Measurements from ENCODE around the gene SUN5. TPM values are rescaled to one million over a fixed set of nuclear protein-coding genes. Genes with fewer than 3 reads are reported as not detected.

Gene SUN5
- total and polyA plus RNA-seq, 2 of the 8 experiments (the other 6 are each of a cell fraction or from before 2014, with no cell fraction given), result not detected

DNA sequence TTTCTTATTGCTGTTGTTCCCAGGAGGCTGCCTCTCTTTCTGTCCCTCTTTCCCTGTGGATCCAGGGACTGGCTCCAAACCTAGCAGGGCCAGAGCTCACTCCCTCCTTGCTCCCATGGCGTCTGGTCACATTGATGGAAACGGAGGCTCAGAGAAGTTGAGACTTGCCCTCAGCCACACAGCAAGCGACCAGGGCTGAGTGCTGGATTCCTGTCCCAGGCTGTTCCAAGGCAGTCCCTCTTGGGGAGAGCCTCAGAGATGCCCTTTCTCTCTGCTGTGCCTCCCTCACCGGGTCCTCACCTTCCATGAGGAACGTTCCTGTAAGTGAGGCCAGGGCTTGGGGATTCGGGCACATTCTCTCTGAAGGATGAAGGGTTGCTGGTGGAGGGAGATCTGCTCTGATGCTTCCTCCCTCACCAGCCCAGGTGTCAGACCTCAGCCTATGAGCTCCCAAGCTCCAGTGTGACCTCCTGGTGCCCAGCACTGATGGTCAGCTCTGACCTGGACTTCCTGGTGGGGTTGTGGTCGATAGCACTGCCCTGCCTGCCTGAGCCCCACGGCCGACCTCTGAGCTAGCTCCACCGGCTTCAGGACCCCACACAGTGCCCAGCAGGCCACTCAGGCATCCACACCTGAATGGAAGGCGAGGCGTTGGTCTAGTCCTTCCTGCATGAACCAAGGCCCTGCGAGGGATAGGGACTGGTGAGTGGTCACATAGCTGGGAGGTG, 26.8 kb downstream of the SUN5 start:
- Histone ChIP-seq H3K18ac (ENCODE audit: extremely low read depth, low read length) (peak overlapping the region; percentile 53; the same call in 1 of the 2 replicates), H2BK12ac (ENCODE audit: low read depth, low read length) (peak overlapping the region; percentile 86; the same call in 1 of the 2 replicates), H4K5ac (ENCODE audit: insufficient read length, low read depth, low read length) (no peak overlapping the region), H3K4me2 (ENCODE audit: insufficient read depth in 1 of 2, low read depth in 2 of 2, low read length in 2 of 2) (no peak overlapping the region), H3K9ac (replicated peaks in 1 of 4; ENCODE audit: extremely low read depth in 1 of 4, low read depth in 3 of 4, low read length in 3 of 4) (no peak overlapping the region), H3K4me1 (replicated peaks in 1 of 4; ENCODE audit: control insufficient read depth in 3 of 4, insufficient read depth in 4 of 4, low read length in 3 of 4) (peaks cover 3 to 14% (median 9%) of the 10 kb centered on the region in 4 experiments), H4K91ac (replicated peaks; ENCODE audit: insufficient read length, low read length) (peak overlapping the region; percentile 82), H2AK5ac (ENCODE audit: low read depth, low read length) (no peak overlapping the region; the same call in 1 of the 2 replicates), H3K79me2 (ENCODE audit: control insufficient read depth in 1 of 2, insufficient read depth in 2 of 2, low read length in 2 of 2) (no peaks in the 10 kb centered on the region), H3K27me3 (replicated peaks in 1 of 4; ENCODE audit: control insufficient read depth in 3 of 4, extremely low read depth in 1 of 4, insufficient read depth in 3 of 4, low read length in 3 of 4) (0 out of 7 replicates have a peak, but pooled peaks cover 0 to 2% (median 0%) of the 10 kb centered on the region in 4 experiments), H3K4me3 (ENCODE audit: extremely low read depth in 1 of 4, insufficient read depth in 2 of 4, low read depth in 3 of 4, low read length in 4 of 4) (no peak overlapping the region), H4K8ac (ENCODE audit: extremely low read depth, insufficient read depth, low read length) (no peak overlapping the region), H2BK20ac (ENCODE audit: low read length) (peak overlapping the region; percentile 25; the same call in 1 of the 2 replicates), H3K79me1 (ENCODE audit: low read depth, low read length) (no peaks in the 10 kb centered on the region; the same call in 1 of the 2 replicates), H2BK120ac (replicated peaks; ENCODE audit: low read depth, low read length) (peak overlapping the region; percentile 51), H2AFZ (ENCODE audit: low read length) (no peak overlapping the region), H3K27ac (ENCODE audit: low read depth, low read length) (no peak overlapping the region), H3K9me3 (ENCODE audit: insufficient read depth in 2 of 2, low read depth in 1 of 2, low read length in 1 of 2) (peaks cover 4 to 16% of the 10 kb centered on the region in 2 experiments; a peak in 3 of 4 replicates), H3K56ac (replicated peaks; ENCODE audit: insufficient read length, low read depth, low read length) (no peak overlapping the region), H4K20me1 (replicated peaks in 1 of 2; ENCODE audit: control insufficient read depth in 1 of 2, insufficient read depth in 2 of 2, low read length in 2 of 2) (no peaks in the 10 kb centered on the region), H3K36me3 (ENCODE audit: control insufficient read depth in 2 of 4, insufficient read depth in 4 of 4, low read length in 3 of 4) (no peaks in the 10 kb centered on the region), H3K23me2 (ENCODE audit: low read depth, low read length) (no peaks in the 10 kb centered on the region), H2BK5ac (ENCODE audit: low read depth, low read length) (peak overlapping the region; percentile 26; the same call in 1 of the 2 replicates), H3K4ac (replicated peaks; ENCODE audit: insufficient read length, low read depth, low read length) (peak overlapping the region; percentile 32), H2BK15ac (ENCODE audit: low read length) (peak overlapping the region; percentile 54), H3K23ac (ENCODE audit: insufficient read length) (no peak overlapping the region), H3K14ac (ENCODE audit: insufficient read length) (no peak overlapping the region)
- no peak for FAIRE-seq
- 88% methylated on average over 13 of the region's 13 CpGs; no CpG with 5 or more reads in 1 of the 2 experiments for WGBS, 2 experiments (ENCODE audit: extremely low coverage in 1 of 2, insufficient coverage in 1 of 2, insufficient read length in 1 of 2, insufficient replicate concordance in 2 of 2, low coverage in 1 of 2, low lambda C conversion rate in 2 of 2, missing lambda C conversion rate in 1 of 2)
- POLR2A ChIA-PET (ENCODE audit: partially characterized antibody), result no interaction called here
- no peak for DNase-seq (ENCODE audit: low read depth in 1 of 2, low spot score in 2 of 2)
- CTCF ChIA-PET (ENCODE audit: partially characterized antibody), result interaction anchor here (1.0 to 5.4 kb wide), 8 partner anchors 8 to 119 kb away, joined by 3 to 33 read pairs (median 4); partner anchors contain the start of gene SUN5
- TF ChIP-seq CREB1 (IDR thresholded peaks at IDR 0.05) (no peak), TCF12 (IDR thresholded peaks at IDR 0.05; ENCODE audit: low read depth, low read length) (no peak), KDM1A (IDR thresholded peaks at IDR 0.05; ENCODE audit: borderline replicate concordance, low read length) (no peak), RFX5 (IDR thresholded peaks at IDR 0.05; ENCODE audit: borderline replicate concordance, low read depth, low read length) (no peak), GABPA (IDR thresholded peaks at IDR 0.05; ENCODE audit: borderline replicate concordance, insufficient read depth, low read length) (no peak), EP300 (IDR thresholded peaks at IDR 0.05; ENCODE audit: borderline replicate concordance in 1 of 2, low read depth in 2 of 2, low read length in 2 of 2) (no peak), PHF8 (conservative IDR thresholded peaks at IDR 0.05; ENCODE audit: low read depth, low read length) (no peak), RBBP5 (IDR thresholded peaks at IDR 0.05; ENCODE audit: borderline replicate concordance, low read depth, low read length) (no peak)
